ENCODE data around the gene PCK1. TPM values are rescaled to one million over a fixed set of nuclear protein-coding genes. Genes with fewer than 3 reads are reported as not detected.
A peak's percentile ranks its signal among the peaks of the same experiment; 100 is the strongest.

The PCK1 gene
- total RNA-seq, 4 donors from 2014 or later: 395 to 794 (median 739) TPM

DNA sequence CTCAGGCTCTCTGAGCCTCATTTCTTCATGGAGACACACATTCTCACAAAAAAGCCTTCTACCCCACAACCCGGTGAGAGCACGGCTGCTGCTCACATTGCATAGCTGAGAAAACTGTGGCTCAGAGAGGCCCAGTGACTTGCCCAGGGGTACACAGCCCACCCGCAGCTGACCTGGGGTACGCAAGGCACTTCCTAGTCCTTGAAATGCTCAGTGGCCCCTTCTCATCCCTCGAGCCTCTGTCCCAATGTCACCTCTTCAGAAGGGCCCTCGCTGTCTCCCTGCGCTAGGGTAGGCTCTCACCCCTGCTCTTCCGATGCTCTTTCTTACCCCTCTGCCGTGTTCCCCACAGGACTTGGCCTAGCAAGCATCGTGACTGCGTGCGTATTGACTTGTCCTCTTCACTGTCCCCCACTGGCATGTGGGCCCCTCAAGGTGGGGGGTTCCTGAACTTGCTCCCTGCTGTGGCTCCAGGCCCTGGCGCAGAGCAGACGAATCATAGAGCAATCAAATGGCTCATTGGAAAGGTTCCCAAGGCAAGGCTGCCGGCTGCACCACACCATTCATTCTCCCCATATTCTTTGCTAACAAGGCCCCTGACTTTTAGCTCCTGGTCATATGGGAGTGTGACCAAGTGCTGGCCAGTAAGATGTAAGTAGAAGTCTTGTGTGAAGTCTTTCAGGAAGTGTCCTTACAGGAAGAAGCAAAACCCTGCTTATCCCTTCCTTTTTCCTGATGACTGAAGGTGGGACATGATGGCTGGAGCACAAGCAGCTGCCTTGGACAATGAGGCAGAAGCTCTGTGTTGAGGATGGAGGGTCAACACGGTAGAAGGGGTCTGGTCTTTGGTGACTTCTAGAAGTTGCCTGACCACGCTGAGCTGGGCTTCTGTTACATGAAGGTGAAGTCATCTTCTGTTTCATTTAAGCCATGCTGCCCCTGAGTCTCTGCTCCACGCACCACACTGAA, 22.7 kb downstream of the PCK1 start:
- TF ChIP-seq POLR2A (IDR thresholded peaks at IDR 0.05) (no peak), EP300 (IDR thresholded peaks at IDR 0.05; ENCODE audit: low read depth) (no peak), POLR2AphosphoS5 (IDR thresholded peaks at IDR 0.05) (no peak)
- TF ChIP-seq, protein P1, sequence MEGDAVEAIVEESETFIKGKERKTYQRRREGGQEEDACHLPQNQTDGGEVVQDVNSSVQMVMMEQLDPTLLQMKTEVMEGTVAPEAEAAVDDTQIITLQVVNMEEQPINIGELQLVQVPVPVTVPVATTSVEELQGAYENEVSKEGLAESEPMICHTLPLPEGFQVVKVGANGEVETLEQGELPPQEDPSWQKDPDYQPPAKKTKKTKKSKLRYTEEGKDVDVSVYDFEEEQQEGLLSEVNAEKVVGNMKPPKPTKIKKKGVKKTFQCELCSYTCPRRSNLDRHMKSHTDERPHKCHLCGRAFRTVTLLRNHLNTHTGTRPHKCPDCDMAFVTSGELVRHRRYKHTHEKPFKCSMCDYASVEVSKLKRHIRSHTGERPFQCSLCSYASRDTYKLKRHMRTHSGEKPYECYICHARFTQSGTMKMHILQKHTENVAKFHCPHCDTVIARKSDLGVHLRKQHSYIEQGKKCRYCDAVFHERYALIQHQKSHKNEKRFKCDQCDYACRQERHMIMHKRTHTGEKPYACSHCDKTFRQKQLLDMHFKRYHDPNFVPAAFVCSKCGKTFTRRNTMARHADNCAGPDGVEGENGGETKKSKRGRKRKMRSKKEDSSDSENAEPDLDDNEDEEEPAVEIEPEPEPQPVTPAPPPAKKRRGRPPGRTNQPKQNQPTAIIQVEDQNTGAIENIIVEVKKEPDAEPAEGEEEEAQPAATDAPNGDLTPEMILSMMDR (IDR thresholded peaks at IDR 0.05): no peak
- 85 to 90% methylated on average over 4 to 18 of the region's 18 CpGs for WGBS, 2 donors (ENCODE audit: low coverage in 1 of 2)
- H3K27ac ChIP-seq: peak overlapping the region; percentile 56 to 79 (median 64)
- H3K4me1 ChIP-seq: peaks cover 21 to 45% (median 33%) of the 10 kb centered on the region in 4 donors
- H3K27me3 ChIP-seq: no peaks in the 10 kb centered on the region
- no peak overlapping the region for H3K4me3 ChIP-seq
- no peak for DNase-seq
- intact Hi-C loops (cut with DNase I; ENCODE audit: low total_unique reads): no loop called here
- H3K36me3 ChIP-seq: no peaks in the 10 kb centered on the region
- in situ Hi-C loops (cut with MboI; ENCODE audit: low pct_ligation_motif_present in 1 of 4, low pct_unique_long_range_greater_than_20kb in 1 of 4, low sequenced_read_pairs in 3 of 4): loop anchor here in 1 of 4 donors (25.0 kb wide), 1 partner anchor 196 kb away; the partner anchor contains the start of gene RBM38
- H3K9me3 ChIP-seq: no peaks in the 10 kb centered on the region

DNA sequence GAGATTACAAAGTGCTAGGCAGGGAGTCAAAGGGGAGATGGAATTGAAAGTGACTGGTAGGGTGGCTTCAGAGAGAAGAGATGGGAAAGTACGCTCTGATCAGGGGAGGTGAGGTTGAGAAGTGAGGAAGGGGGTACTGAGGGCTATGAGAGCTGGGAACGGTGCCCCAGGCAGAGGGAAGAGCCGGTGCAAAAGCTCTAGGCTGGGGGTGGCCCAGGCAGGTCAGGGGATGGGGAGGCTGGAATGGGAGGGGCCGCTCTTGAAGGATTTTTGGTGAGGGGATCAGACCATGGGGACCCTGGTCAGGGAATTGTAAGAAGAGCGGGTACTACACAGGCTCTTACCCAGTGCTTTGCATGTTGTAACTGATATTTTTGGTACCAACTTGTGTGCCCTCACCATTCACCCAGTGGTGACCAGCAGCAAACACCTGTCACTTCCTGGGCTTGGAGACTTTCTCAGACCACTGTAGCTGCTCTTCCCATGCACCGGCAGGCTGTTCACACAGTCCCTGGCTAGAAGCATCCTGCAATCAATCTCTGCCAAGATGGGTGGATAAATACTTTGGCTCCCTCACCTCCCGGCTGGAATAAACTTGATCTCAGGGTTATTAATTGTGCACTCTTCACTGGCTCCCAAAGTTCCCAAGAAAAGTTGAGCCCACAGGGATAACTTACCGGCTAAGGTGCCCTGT, 24.0 kb downstream of the PCK1 start:
- 65 to 69% methylated on average over 4 to 8 of the region's 8 CpGs for WGBS, 2 donors (ENCODE audit: low coverage in 1 of 2)
- intact Hi-C loops (cut with DNase I; ENCODE audit: low total_unique reads) (no loop called here), in situ Hi-C loops (cut with MboI; ENCODE audit: low pct_ligation_motif_present in 1 of 4, low pct_unique_long_range_greater_than_20kb in 1 of 4, low sequenced_read_pairs in 3 of 4) (loop anchor here in 1 of 4 donors (25.0 kb wide), 1 partner anchor 198 kb away; the partner anchor contains the start of gene RBM38)
- peaks cover 28 to 49% (median 38%) of the 10 kb centered on the region in 4 donors for H3K4me1 ChIP-seq
- H3K9me3 ChIP-seq: no peaks in the 10 kb centered on the region
- no peaks in the 10 kb centered on the region for H3K27me3 ChIP-seq
- TF ChIP-seq POLR2AphosphoS5 (IDR thresholded peaks at IDR 0.05) (no peak), EP300 (IDR thresholded peaks at IDR 0.05; ENCODE audit: low read depth) (no peak), POLR2A (IDR thresholded peaks at IDR 0.05) (no peak)
- TF ChIP-seq, protein P1 (IDR thresholded peaks at IDR 0.05): no peak
- H3K27ac ChIP-seq: no peak overlapping the region
- no peak overlapping the region for H3K4me3 ChIP-seq
- DNase-seq: no peak
- no peaks in the 10 kb centered on the region for H3K36me3 ChIP-seq

DNA sequence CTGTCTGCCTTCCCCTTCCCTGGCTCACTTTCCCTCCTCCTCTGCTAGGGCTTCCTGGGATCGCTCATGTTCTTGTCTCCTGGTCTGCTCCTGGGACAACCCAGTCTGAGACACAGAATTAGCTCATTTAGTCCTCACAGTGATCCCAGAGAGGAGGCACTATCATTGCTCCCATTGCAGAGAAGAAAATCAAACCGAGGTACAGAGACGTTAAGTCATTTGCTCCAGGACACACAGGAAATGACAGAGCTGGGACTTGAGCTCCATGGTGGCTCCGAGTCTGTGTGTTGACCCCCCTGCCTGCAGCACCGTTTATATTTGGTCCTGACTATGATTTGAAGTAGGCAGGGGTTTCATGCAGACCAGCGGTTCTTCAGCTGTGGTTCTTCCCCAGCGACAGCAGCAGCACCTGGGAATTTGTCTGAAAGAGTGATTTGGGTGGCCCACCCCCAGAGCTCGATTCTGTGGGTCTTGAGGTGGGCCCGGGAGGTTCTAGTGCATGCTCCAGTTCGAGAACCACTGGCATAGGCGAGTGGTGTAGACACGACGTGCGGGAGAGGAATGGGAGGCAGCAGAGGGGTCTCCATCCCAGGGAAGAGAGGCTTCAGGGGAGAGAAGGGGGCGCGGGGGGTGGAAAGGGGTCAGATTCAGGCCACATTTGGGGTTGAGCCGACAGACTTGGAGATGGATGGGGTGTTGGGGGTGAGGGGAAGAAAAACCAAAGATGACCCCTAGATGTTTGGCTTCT, 24.7 kb downstream of the PCK1 start:
- no peaks in the 10 kb centered on the region for H3K36me3 ChIP-seq
- WGBS, 2 donors (ENCODE audit: low coverage in 1 of 2): 56 to 82% methylated on average over 2 to 17 of the region's 17 CpGs
- TF ChIP-seq, protein P1 (IDR thresholded peaks at IDR 0.05): no peak
- TF ChIP-seq POLR2A (IDR thresholded peaks at IDR 0.05) (no peak), EP300 (IDR thresholded peaks at IDR 0.05; ENCODE audit: low read depth) (no peak), POLR2AphosphoS5 (IDR thresholded peaks at IDR 0.05) (no peak)
- H3K27me3 ChIP-seq: no peaks in the 10 kb centered on the region
- DNase-seq: no peak
- H3K9me3 ChIP-seq: no peaks in the 10 kb centered on the region
- in situ Hi-C loops (cut with MboI; ENCODE audit: low pct_ligation_motif_present in 1 of 4, low pct_unique_long_range_greater_than_20kb in 1 of 4, low sequenced_read_pairs in 3 of 4) (loop anchor here in 1 of 4 donors (25.0 kb wide), 1 partner anchor 198 kb away; the partner anchor contains the start of gene RBM38), intact Hi-C loops (cut with DNase I; ENCODE audit: low total_unique reads) (no loop called here)
- H3K27ac ChIP-seq: no peak overlapping the region
- no peak overlapping the region for H3K4me3 ChIP-seq
- peaks cover 20 to 49% (median 38%) of the 10 kb centered on the region in 4 donors for H3K4me1 ChIP-seq
